Esophagus muscularis mucosa (tissue), 4 donors: ENCODE data around the gene NR1H3. TPM values are rescaled to one million over a fixed set of nuclear protein-coding genes. Genes with fewer than 3 reads are reported as not detected.

ENCODE experiments used
- DNase-seq: peaks from one replicate; pipeline ENCODE4 v3.0.0-alpha.2; 2017; ENCODE audit errors: extremely low spot score
- H3K27ac ChIP-seq, 4 donors: fragments of 200-600 bp; sonication (generic); replicated peaks in 1 of 4; 1 replicate in 3 of 4; 2 replicates in 1 of 4; pipeline ENCODE4 v1.5.1; 2016 to 2019; ENCODE audit warnings: mild to moderate bottlenecking in 1 of 4
- H3K27me3 ChIP-seq, 4 donors: fragments of 200-600 bp; sonication (generic); one replicate each; pipeline versions ENCODE4 v1.5.1 to v1.6.0; 2016 to 2019
- H3K36me3 ChIP-seq, 4 donors: fragments of 200-600 bp; sonication (generic); one replicate each; pipeline ENCODE4 v1.5.1; 2016 to 2019
- H3K4me1 ChIP-seq, 4 donors: fragments of 200-600 bp; sonication (generic); one replicate each; pipeline ENCODE4 v1.5.1; 2016 to 2019
- H3K4me3 ChIP-seq, 4 donors: fragments of 200-600 bp; sonication (generic); 1 replicate in 2 of 4; 2 replicates in 2 of 4; pipeline ENCODE4 v1.5.1; 2016 to 2019; ENCODE audit warnings: mild to moderate bottlenecking in 4 of 4, moderate library complexity in 1 of 4
- H3K9me3 ChIP-seq, 4 donors: fragments of 200-600 bp; sonication (generic); 1 replicate in 3 of 4; 2 replicates in 1 of 4; pipeline ENCODE4 v1.5.1; 2016 to 2019
- EP300 ChIP-seq: sonication (generic); formaldehyde crosslinking; IDR thresholded peaks from one replicate; pipeline ENCODE4 v1.6.1; 2017; ENCODE audit warnings: antibody characterized with exemption
- POLR2A ChIP-seq: fragments of 450-650 bp; IDR thresholded peaks from one replicate; pipeline ENCODE4 v1.6.1; 2017; ENCODE audit warnings: antibody characterized with exemption, moderate library complexity, mild to moderate bottlenecking, low read depth
- POLR2AphosphoS5 ChIP-seq, 2 donors: sonication (generic); formaldehyde crosslinking; IDR thresholded peaks; one replicate each; pipeline ENCODE4 v1.6.1; 2017; ENCODE audit warnings: antibody characterized with exemption in 2 of 2
- WGBS: methylation state at CpG from one replicate; pipeline ENCODE4 v1.1.5; 2018; 5-methylcytosine and 5-hydroxymethylcytosine counted together
- intact Hi-C: fragments of 100-400 bp; cut with DNase I; formaldehyde crosslinking; loops from one replicate; pipeline ENCODE4 v1.15.1; 2023
- total RNA-seq, 4 donors: library from RNA; depleted of rRNA; stranded (reverse); fragments of >200 nt; gene quantifications; one replicate each; pipeline versions ENCODE4 v1.1.0 to v1.2.1, GENCODE V29; 2016
- TF ChIP-seq, protein P1 (sequence below), 3 experiments: fragments of 200-600 bp in 2 of 3; fragments of 450-650 bp in 1 of 3; sonication (generic) in 2 of 3; IDR thresholded peaks; one replicate each; pipeline ENCODE4 v1.5.1; 2017 to 2019; ENCODE audit warnings: antibody characterized with exemption in 3 of 3, mild to moderate bottlenecking in 2 of 3, moderate library complexity in 1 of 3

Gene NR1H3
- total RNA-seq, 4 donors from 2014 or later: 14.5 to 26.2 (median 18.1) TPM

DNA sequence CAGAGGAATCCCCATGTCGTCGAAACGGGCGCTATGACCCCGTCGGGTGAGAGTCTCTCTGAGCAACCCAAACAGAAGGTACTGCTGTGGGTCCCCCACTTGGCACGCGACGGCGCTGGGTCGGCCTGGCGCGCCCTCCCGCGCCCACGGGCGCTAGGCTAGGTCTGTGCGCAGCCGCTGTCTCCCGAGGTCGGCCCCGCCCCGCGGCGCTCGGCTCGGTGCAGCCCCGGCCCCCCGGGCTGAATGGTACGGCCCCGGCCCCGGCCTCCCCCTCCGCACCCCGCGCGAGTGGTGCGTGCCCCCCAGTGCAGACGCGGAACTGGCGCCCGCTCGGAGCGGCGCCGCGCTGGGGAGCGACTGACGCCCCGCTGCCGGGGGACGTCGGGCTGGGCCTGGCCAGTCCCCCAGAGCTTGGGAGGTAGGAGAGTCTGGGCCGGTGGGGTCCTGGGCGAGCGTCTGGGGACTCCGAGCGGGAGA lies 12.1 kb downstream of the NR1H3 start, which contains the start of gene MADD:
TSS of gene MADD (plus strand) at position 305 of the 477 bp plus-strand sequence.
- intact Hi-C loops: loop anchor here (5.0 to 10.0 kb wide), 2 partner anchors 85 to 93 kb away; partner anchors contain the start of genes ARFGAP2 and MYBPC3
- 0% methylated on average over 3 of the region's 57 CpGs for WGBS
- no peak for TF ChIP-seq EP300
- TF ChIP-seq POLR2A: peak; percentile 47
- TF ChIP-seq, protein P1, sequence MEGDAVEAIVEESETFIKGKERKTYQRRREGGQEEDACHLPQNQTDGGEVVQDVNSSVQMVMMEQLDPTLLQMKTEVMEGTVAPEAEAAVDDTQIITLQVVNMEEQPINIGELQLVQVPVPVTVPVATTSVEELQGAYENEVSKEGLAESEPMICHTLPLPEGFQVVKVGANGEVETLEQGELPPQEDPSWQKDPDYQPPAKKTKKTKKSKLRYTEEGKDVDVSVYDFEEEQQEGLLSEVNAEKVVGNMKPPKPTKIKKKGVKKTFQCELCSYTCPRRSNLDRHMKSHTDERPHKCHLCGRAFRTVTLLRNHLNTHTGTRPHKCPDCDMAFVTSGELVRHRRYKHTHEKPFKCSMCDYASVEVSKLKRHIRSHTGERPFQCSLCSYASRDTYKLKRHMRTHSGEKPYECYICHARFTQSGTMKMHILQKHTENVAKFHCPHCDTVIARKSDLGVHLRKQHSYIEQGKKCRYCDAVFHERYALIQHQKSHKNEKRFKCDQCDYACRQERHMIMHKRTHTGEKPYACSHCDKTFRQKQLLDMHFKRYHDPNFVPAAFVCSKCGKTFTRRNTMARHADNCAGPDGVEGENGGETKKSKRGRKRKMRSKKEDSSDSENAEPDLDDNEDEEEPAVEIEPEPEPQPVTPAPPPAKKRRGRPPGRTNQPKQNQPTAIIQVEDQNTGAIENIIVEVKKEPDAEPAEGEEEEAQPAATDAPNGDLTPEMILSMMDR (IDR thresholded peaks at IDR 0.05): no peak
- peak; percentile 64 to 85 for TF ChIP-seq POLR2AphosphoS5 (IDR thresholded peaks at IDR 0.05)
- no peaks in the 10 kb centered on the region for H3K27me3 ChIP-seq
- H3K36me3 ChIP-seq: peaks cover 5 to 10% (median 7%) of the 10 kb centered on the region in 4 donors
- peaks cover 39 to 48% (median 45%) of the 10 kb centered on the region in 4 donors for H3K4me1 ChIP-seq
- H3K4me3 ChIP-seq: peak within 1 kb of the TSS; percentile 72 to 93 (median 81)
- peak; percentile 95 for DNase-seq
- H3K9me3 ChIP-seq: no peaks in the 10 kb centered on the region
- peak within 1 kb of the TSS; percentile 90 to 98 (median 96) for H3K27ac ChIP-seq

DNA sequence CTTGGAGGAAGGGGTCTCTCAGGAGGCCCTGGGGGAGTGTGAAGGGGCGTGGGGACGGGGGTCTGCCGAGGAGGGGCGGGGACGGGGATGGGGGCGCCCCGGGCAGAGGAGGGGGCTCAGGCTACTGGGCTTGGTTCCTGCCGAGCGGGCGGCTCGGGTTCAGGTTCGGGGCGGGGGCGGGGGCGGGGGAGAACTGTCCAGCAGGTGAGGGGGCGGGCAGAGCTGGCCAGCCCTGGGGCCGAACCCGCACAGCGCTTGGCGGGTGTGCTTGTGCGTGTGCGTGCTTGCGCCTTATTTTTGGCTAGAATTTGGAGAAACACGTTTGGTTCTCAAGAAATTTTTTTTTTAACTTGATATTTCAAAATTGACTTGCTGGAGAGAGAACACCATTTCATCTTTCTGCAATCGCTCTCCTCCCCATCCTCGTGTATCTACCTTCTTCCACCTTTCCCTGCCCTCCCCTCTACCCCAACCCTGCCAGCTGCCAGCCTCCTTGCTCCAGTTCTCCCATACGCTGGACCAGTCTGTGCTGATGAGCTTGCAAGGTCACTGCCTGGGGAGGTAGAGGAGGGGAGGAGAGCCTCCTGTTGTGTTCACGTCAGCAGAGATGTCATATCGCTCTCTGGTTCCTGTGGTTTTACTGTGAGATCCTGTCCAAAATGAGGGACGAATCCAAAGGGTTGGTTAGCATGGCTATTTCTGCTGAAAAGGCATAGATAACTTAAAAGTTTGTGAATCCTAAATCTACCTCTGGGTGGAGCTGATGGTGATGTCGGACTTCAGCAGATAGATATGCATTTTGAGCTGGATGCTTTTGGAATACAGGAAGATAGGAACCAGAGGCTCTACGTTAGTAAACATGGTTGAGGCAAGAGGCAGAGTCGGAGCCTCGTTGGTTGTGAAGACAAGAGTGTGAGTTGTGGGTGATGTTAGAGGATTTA lies 12.8 kb downstream of the NR1H3 start:
- Histone ChIP-seq H3K4me1 (peaks cover 34 to 45% (median 42%) of the 10 kb centered on the region in 4 donors), H3K36me3 (peaks cover 12 to 18% (median 14%) of the 10 kb centered on the region in 4 donors), H3K27ac (peak overlapping the region; percentile 90 to 98 (median 96)), H3K9me3 (no peaks in the 10 kb centered on the region), H3K27me3 (no peaks in the 10 kb centered on the region), H3K4me3 (peak overlapping the region; percentile 72 to 93 (median 81))
- TF ChIP-seq, protein P1 (IDR thresholded peaks at IDR 0.05): no peak
- TF ChIP-seq POLR2AphosphoS5 (IDR thresholded peaks at IDR 0.05): peak in 1 of 2 donors; percentile 20
- DNase-seq: no peak
- intact Hi-C loops: loop anchor here (10.0 kb wide), 1 partner anchor 84 kb away; the partner anchor contains the start of gene MYBPC3
- 1% methylated on average over 14 of the region's 34 CpGs for WGBS

DNA sequence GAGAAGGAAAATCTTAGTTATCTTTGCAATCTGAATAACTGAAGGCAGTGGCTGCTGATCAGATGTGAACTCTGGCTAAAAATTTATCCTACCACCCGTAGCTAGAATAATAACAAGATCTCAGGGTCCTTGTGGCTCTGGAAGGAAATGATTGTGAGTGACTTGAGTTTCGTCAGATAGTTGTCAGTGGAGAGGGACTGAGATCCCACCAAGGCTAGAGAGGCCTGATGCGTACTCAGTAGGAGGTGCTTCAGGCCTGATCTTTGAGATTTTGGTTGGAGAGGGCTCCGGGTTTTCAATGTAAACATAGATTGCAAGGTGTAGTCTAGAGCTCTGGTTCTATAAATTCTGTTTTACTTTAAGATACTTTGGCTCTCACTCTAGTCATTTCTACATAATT lies 13.5 kb downstream of the NR1H3 start:
- intact Hi-C loops: loop anchor here (10.0 kb wide), 1 partner anchor 83 kb away; the partner anchor contains the start of gene MYBPC3
- 39% methylated on average over 4 of the region's 4 CpGs for WGBS
- H3K36me3 ChIP-seq: peaks cover 19 to 25% (median 22%) of the 10 kb centered on the region in 4 donors
- no peaks in the 10 kb centered on the region for H3K9me3 ChIP-seq
- H3K4me3 ChIP-seq: peak overlapping the region in 3 of 4 donors; percentile 72 to 87 (median 75)
- peak overlapping the region; percentile 90 to 98 (median 96) for H3K27ac ChIP-seq
- no peak for DNase-seq
- H3K27me3 ChIP-seq: no peaks in the 10 kb centered on the region
- TF ChIP-seq POLR2AphosphoS5 (IDR thresholded peaks at IDR 0.05): no peak
- TF ChIP-seq EP300: no peak
- TF ChIP-seq, protein P1 (IDR thresholded peaks at IDR 0.05): no peak
- TF ChIP-seq POLR2A: no peak
- peaks cover 34 to 45% (median 41%) of the 10 kb centered on the region in 4 donors for H3K4me1 ChIP-seq

DNA sequence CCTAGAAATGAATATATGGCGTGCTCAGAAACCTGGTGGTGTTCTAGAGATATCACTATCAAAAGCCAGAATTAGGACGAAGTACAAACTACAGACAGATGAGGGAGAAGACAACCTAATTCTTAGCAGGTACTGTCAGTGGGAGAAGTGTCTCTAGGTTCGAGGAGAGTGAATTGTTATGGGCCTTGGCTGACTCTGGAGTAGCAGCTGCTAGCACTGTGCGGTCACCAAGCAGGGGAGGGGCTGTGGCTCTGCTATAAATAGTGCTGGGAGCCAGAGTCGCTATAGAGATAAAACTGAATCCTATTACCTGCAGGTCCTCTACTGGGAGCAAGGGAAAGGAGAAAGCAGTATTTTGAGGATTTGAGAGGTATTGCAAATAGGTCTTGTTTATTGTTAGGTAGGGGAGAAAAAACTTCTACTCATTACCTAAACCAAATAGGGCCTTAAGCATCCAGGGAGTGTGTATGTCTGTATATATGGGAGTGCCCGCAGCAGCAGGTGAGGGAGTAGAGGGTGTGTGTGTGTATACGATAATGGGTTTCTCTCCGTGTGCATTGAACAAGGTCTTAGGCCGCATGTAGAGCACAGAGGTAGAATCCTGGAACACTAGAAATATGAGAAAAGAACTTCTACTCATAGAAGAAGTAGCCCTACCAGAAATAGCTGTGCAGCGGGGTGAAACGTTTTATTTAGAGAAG lies 14.3 kb downstream of the NR1H3 start:
- Histone ChIP-seq H3K9me3 (no peaks in the 10 kb centered on the region), H3K4me3 (no peak overlapping the region), H3K4me1 (peaks cover 34 to 45% (median 41%) of the 10 kb centered on the region in 4 donors), H3K27me3 (no peaks in the 10 kb centered on the region), H3K27ac (peak overlapping the region; percentile 1 to 97 (median 92)), H3K36me3 (peaks cover 27 to 33% (median 29%) of the 10 kb centered on the region in 4 donors)
- no peak for DNase-seq
- WGBS: 61% methylated on average over 11 of the region's 11 CpGs
- TF ChIP-seq POLR2AphosphoS5 (IDR thresholded peaks at IDR 0.05): peak in 1 of 2 donors; percentile 25
- TF ChIP-seq, protein P1 (IDR thresholded peaks at IDR 0.05): no peak
- no peak for TF ChIP-seq POLR2A
- TF ChIP-seq EP300: no peak
- intact Hi-C loops: loop anchor here (10.0 kb wide), 1 partner anchor 83 kb away; the partner anchor contains the start of gene MYBPC3
